CD14-positive monocyte (primary cell): Measurements from ENCODE around the gene CTDNEP1. TPM values are rescaled to one million over a fixed set of nuclear protein-coding genes. Genes with fewer than 3 reads are reported as not detected.
A peak's percentile ranks its signal among the peaks of the same experiment; 100 is the strongest.

ENCODE experiments used
- DNase-seq, 3 donors: peaks; one replicate each; pipeline ENCODE4 v3.0.0-alpha.2; 2011 to 2022
- H2AFZ ChIP-seq: 2 replicates; pipeline ENCODE4 v1.6.0; 2012; ENCODE audit warnings: mild to moderate bottlenecking, low read depth, low read length, inconsistent platforms; ENCODE audit not compliant: insufficient read depth, poor library complexity, severe bottlenecking
- H3K27ac ChIP-seq, 2 donors: 1 replicate in 1 of 2; 2 replicates in 1 of 2; pipeline ENCODE4 v1.5.1; 2012 to 2013; ENCODE audit warnings: low read length in 2 of 2, control low read depth in 1 of 2, inconsistent platforms in 1 of 2, low read depth in 1 of 2, mild to moderate bottlenecking in 1 of 2
- H3K27me3 ChIP-seq, 2 donors: one replicate each; pipeline versions ENCODE4 v1.6.0 to v1.6.1; 2011 to 2013; ENCODE audit warnings: low read length in 2 of 2; ENCODE audit not compliant: control insufficient read depth in 2 of 2, insufficient read depth in 2 of 2
- H3K36me3 ChIP-seq, 2 donors: replicated peaks in 1 of 2; 1 replicate in 1 of 2; 2 replicates in 1 of 2; pipeline versions ENCODE4 v1.5.1 to v1.6.1; 2012 to 2013; ENCODE audit warnings: low read length in 2 of 2, control low read depth in 1 of 2, inconsistent platforms in 1 of 2, mild to moderate bottlenecking in 1 of 2; ENCODE audit not compliant: insufficient read depth in 2 of 2, control insufficient read depth in 1 of 2
- H3K4me1 ChIP-seq, 2 donors: 1 replicate in 1 of 2; 2 replicates in 1 of 2; pipeline versions ENCODE4 v1.5.1 to v1.6.1; 2012 to 2013; ENCODE audit warnings: low read length in 2 of 2, control low read depth in 1 of 2, inconsistent platforms in 1 of 2, mild to moderate bottlenecking in 1 of 2, moderate library complexity in 1 of 2; ENCODE audit not compliant: insufficient read depth in 2 of 2, control insufficient read depth in 1 of 2
- H3K4me2 ChIP-seq: replicated peaks from 2 replicates; pipeline ENCODE3; 2012; ENCODE audit warnings: low read length, moderate library complexity, mild to moderate bottlenecking; ENCODE audit not compliant: poor library complexity, severe bottlenecking; ENCODE audit errors: extremely low read depth
- H3K4me3 ChIP-seq, 3 experiments: fragments of 200-600 bp in 1 of 3; sonication (generic) in 1 of 3; replicated peaks in 1 of 3; 1 replicate in 2 of 3; 2 replicates in 1 of 3; pipeline ENCODE4 v1.5.1; 2011 to 2013; ENCODE audit warnings: low read length in 3 of 3, mild to moderate bottlenecking in 3 of 3, control low read depth in 2 of 3, low read depth in 2 of 3, inconsistent platforms in 1 of 3, moderate library complexity in 1 of 3
- H3K79me2 ChIP-seq: 2 replicates; pipeline ENCODE4 v1.6.0; 2012; ENCODE audit warnings: mild to moderate bottlenecking, control low read depth, inconsistent platforms, low read length, moderate library complexity; ENCODE audit not compliant: insufficient read depth
- H3K9ac ChIP-seq: 2 replicates; pipeline ENCODE4 v1.6.0; 2017; ENCODE audit warnings: low read length, mild to moderate bottlenecking; ENCODE audit not compliant: insufficient read depth, poor library complexity, severe bottlenecking
- H3K9me3 ChIP-seq, 2 donors: replicated peaks in 1 of 2; 1 replicate in 1 of 2; 2 replicates in 1 of 2; pipeline versions ENCODE4 v1.5.1 to v1.6.1; 2012 to 2013; ENCODE audit warnings: low read length in 2 of 2, control low read depth in 1 of 2; ENCODE audit not compliant: control insufficient read depth in 1 of 2, insufficient read depth in 1 of 2
- H4K20me1 ChIP-seq: 2 replicates; pipeline ENCODE4 v1.6.0; 2012; ENCODE audit warnings: mild to moderate bottlenecking, low read length, control low read depth, moderate library complexity; ENCODE audit not compliant: insufficient read depth
- H3K27ac Mint-ChIP-seq, 7 donors: one replicate each; pipeline ENCODE4 v1.8.0; 2020; ENCODE audit warnings: mild to moderate bottlenecking in 7 of 7, mixed read lengths in 7 of 7, moderate library complexity in 6 of 7, inconsistent platforms in 2 of 7
- H3K27me3 Mint-ChIP-seq, 3 donors: one replicate each; pipeline ENCODE4 v1.8.0; 2021 to 2022; ENCODE audit warnings: low read depth in 3 of 3, mild to moderate bottlenecking in 3 of 3, mixed read lengths in 3 of 3, moderate library complexity in 3 of 3, inconsistent platforms in 1 of 3
- H3K36me3 Mint-ChIP-seq, 2 donors: one replicate each; pipeline ENCODE4 v1.8.0; 2020; ENCODE audit warnings: mixed read lengths in 2 of 2, inconsistent platforms in 1 of 2, mild to moderate bottlenecking in 1 of 2
- H3K4me1 Mint-ChIP-seq: one replicate; pipeline ENCODE4 v1.8.0; 2020; ENCODE audit warnings: mild to moderate bottlenecking, mixed read lengths
- H3K4me3 Mint-ChIP-seq, 2 donors: one replicate each; pipeline ENCODE4 v1.8.0; 2020; ENCODE audit warnings: mild to moderate bottlenecking in 2 of 2, mixed read lengths in 2 of 2, moderate library complexity in 1 of 2
- H3K9me3 Mint-ChIP-seq, 7 donors: one replicate each; pipeline ENCODE4 v1.8.0; 2020 to 2022; ENCODE audit warnings: mixed read lengths in 7 of 7, mild to moderate bottlenecking in 6 of 7, moderate library complexity in 6 of 7, inconsistent platforms in 2 of 7
- WGBS: methylation state at CpG from one replicate; pipeline ENCODE4 v1.1.5; 2013; ENCODE audit warnings: missing lambda C conversion rate; ENCODE audit not compliant: insufficient coverage; 5-methylcytosine and 5-hydroxymethylcytosine counted together
- intact Hi-C, 2 donors: fragments of 100-400 bp; cut with micrococcal nuclease; formaldehyde crosslinking; loops; one replicate each; pipeline versions ENCODE4 v1.15.0 to v1.15.1; 2023
- polyA plus RNA-seq, 3 donors: library from polyadenylated mRNA; depleted of rRNA in 1 of 3; unstranded in 2 of 3; stranded (reverse) in 1 of 3; fragments of 300-500 nt in 2 of 3; fragments of >200 nt in 1 of 3; fragmentation: Illumina TruSeq in 2 of 3; gene quantifications; 1 replicate in 2 of 3; 2 replicates in 1 of 3; pipeline ENCODE4 v1.2.3, GENCODE V29; 2012 to 2021
- small RNA-seq: library from RNA; depleted of rRNA; stranded (forward); fragments of <200 nt; gene quantifications from one replicate; pipeline ENCODE3, GENCODE V24; 2012; ENCODE audit warnings: low read depth; ENCODE audit not compliant: insufficient read length
- TF ChIP-seq, protein P1 (sequence below): fragments of 200-600 bp; IDR thresholded peaks from one replicate; pipeline ENCODE4 v1.8.0; 2022; ENCODE audit warnings: antibody characterized with exemption, mild to moderate bottlenecking

CTDNEP1 gene
- polyA plus RNA-seq, 3 donors = 29.5 to 198 (median 38.3) TPM

DNA sequence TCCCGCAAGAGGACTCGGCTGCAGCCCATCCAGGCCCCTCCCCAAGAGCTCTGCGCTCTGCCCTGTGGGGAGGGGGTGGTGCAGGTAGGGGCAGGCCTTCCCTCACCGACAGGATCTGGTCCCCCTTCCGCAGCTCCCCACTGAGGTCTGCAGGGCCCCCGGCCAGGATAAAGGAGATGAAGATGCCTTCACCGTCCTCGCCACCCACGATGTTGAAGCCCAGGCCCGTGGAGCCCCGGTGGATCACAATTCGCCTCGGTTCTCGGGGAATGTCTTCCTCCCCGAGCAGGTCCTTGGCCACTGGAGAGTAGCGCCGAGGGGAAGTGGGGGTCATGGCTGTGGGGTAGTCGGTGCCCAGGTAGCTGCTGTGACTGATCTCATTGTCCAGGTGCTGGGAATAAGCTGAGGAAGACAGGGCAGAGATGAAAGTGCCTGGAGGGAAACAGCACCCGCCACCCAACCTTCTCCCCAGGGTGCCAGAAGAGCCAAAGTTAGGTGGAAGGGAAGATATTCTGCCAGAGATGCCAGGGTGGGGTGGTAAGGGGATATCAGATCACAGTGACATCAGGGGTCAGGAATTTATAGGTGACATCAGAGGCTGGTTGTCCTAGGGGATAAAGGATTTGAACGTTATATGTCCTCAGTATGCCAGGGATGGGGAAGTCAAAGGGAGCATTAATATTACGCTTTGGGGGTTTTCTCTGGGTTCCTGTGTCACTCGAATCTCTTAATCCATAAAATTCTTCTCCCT, 54.7 kb downstream of the CTDNEP1 start:
- H3K27me3 ChIP-seq = no peaks in the 10 kb centered on the region
- H3K36me3 Mint-ChIP-seq = peaks cover 64 to 90% of the 10 kb centered on the region in 2 donors
- 97% methylated on average over 16 of the region's 22 CpGs for WGBS
- H3K4me3 ChIP-seq = no peak overlapping the region
- no peak overlapping the region for H3K9ac ChIP-seq
- intact Hi-C loops = no loop called here
- H3K4me1 ChIP-seq = no peaks in the 10 kb centered on the region
- no peak for DNase-seq
- H3K27ac Mint-ChIP-seq = no peak overlapping the region
- TF ChIP-seq, protein P1, sequence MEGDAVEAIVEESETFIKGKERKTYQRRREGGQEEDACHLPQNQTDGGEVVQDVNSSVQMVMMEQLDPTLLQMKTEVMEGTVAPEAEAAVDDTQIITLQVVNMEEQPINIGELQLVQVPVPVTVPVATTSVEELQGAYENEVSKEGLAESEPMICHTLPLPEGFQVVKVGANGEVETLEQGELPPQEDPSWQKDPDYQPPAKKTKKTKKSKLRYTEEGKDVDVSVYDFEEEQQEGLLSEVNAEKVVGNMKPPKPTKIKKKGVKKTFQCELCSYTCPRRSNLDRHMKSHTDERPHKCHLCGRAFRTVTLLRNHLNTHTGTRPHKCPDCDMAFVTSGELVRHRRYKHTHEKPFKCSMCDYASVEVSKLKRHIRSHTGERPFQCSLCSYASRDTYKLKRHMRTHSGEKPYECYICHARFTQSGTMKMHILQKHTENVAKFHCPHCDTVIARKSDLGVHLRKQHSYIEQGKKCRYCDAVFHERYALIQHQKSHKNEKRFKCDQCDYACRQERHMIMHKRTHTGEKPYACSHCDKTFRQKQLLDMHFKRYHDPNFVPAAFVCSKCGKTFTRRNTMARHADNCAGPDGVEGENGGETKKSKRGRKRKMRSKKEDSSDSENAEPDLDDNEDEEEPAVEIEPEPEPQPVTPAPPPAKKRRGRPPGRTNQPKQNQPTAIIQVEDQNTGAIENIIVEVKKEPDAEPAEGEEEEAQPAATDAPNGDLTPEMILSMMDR = no peak
- no peak overlapping the region for H3K4me3 Mint-ChIP-seq
- H3K9me3 Mint-ChIP-seq = no peaks in the 10 kb centered on the region
- no peak overlapping the region for H2AFZ ChIP-seq
- no peak overlapping the region for H3K27ac ChIP-seq
- H3K4me1 Mint-ChIP-seq = no peaks in the 10 kb centered on the region
- H3K4me2 ChIP-seq = no peak overlapping the region
- H4K20me1 ChIP-seq = no peaks in the 10 kb centered on the region
- H3K27me3 Mint-ChIP-seq = no peaks in the 10 kb centered on the region
- H3K36me3 ChIP-seq = peaks cover 57 to 71% of the 10 kb centered on the region in 2 donors
- H3K79me2 ChIP-seq = no peaks in the 10 kb centered on the region
- no peaks in the 10 kb centered on the region for H3K9me3 ChIP-seq

DNA sequence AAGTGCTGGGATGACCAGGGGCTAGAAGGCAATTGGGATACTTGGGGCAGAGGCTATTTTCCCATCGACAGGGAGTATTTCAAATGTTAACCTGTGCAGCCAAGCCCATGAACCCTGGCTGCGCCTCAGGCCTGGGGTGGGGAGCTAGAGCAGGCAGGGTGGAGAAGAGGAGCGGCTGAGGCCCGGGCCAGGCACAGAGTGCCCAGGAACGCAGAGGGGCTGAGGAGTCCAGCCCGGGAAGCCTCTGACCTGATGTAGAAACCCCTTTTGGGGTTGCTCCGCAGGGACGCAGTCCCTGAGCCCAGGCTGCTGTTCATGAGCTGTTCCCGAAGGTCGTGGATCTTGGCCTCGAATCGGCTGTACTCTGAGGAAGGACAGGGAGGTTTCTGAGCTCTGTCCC, 55.6 kb downstream of the CTDNEP1 start:
- no peaks in the 10 kb centered on the region for H3K9me3 Mint-ChIP-seq
- Histone ChIP-seq H2AFZ (no peak overlapping the region), H3K27me3 (no peaks in the 10 kb centered on the region), H4K20me1 (peaks cover 5% of the 10 kb centered on the region), H3K9ac (no peak overlapping the region), H3K9me3 (no peaks in the 10 kb centered on the region), H3K4me1 (no peaks in the 10 kb centered on the region), H3K4me2 (no peak overlapping the region), H3K36me3 (peaks cover 55 to 73% of the 10 kb centered on the region in 2 donors), H3K27ac (no peak overlapping the region), H3K4me3 (no peak overlapping the region), H3K79me2 (no peaks in the 10 kb centered on the region)
- no peaks in the 10 kb centered on the region for H3K27me3 Mint-ChIP-seq
- no peak overlapping the region for H3K27ac Mint-ChIP-seq
- WGBS = 95% methylated on average over 5 of the region's 12 CpGs
- H3K36me3 Mint-ChIP-seq = peaks cover 59 to 91% of the 10 kb centered on the region in 2 donors
- no peaks in the 10 kb centered on the region for H3K4me1 Mint-ChIP-seq
- TF ChIP-seq, protein P1 = no peak
- intact Hi-C loops = no loop called here
- no peak for DNase-seq
- no peak overlapping the region for H3K4me3 Mint-ChIP-seq

Small RNA genes lying within 50 kb of the gene (small RNA-seq; reads per million reads assigned to genes)
- 42.0 reads per million, percentile 93 among the genes with 10 or more reads in this experiment for gene MIR324
- gene RF00019 = not detected

Other genes with a start within 250 kb of the CTDNEP1 start
- gene RNASEK, start 239.1 kb downstream of the CTDNEP1 start, polyA plus RNA-seq = 1,000 to 10,000 TPM in 2 of 3 donors, 100 to 1,000 TPM in 1; 724 to 1,383 (median 1,057) TPM
- gene BCL6B, start 228.7 kb downstream of the CTDNEP1 start, polyA plus RNA-seq = under 1 TPM in 1 of 3 donors, not detected in 2; 0.06 TPM
- gene SLC16A13, start 215.7 kb downstream of the CTDNEP1 start, polyA plus RNA-seq = 1 to 10 TPM in 2 of 3 donors, under 1 TPM in 1; 0.93 to 3.1 (median 2.2) TPM
- gene SLC16A11, start 207.6 kb downstream of the CTDNEP1 start, polyA plus RNA-seq = not detected
- gene CLEC10A, start 171.5 kb downstream of the CTDNEP1 start, polyA plus RNA-seq = 10 to 100 TPM; 22.7 to 69.4 (median 61.9) TPM
- gene ASGR2, start 136.9 kb downstream of the CTDNEP1 start, polyA plus RNA-seq = 100 to 1,000 TPM in 1 of 3 donors, 10 to 100 TPM in 2; 53.3 to 148 (median 78.3) TPM
- 100 to 1,000 TPM in 2 of 3 donors, 10 to 100 TPM in 1; 82.0 to 126 (median 114) TPM for gene ASGR1, start 72.4 kb downstream of the CTDNEP1 start, polyA plus RNA-seq
- gene DLG4, start 31.9 kb downstream of the CTDNEP1 start, polyA plus RNA-seq = 10 to 100 TPM in 1 of 3 donors, under 1 TPM in 2; 0.37 to 42.6 (median 0.39) TPM
- gene ACADVL, start 31.8 kb downstream of the CTDNEP1 start, polyA plus RNA-seq = 1,000 to 10,000 TPM in 1 of 3 donors, 100 to 1,000 TPM in 2; 152 to 1,231 (median 154) TPM
- gene DVL2, start 17.2 kb downstream of the CTDNEP1 start, polyA plus RNA-seq = 1 to 10 TPM; 6.7 to 7.8 (median 7.0) TPM
- gene PHF23, start 12.3 kb downstream of the CTDNEP1 start, polyA plus RNA-seq = 10 to 100 TPM; 12.0 to 18.0 (median 12.9) TPM
- 1,000 to 10,000 TPM; 1,029 to 2,937 (median 2,814) TPM for gene GABARAP, start 9.3 kb downstream of the CTDNEP1 start, polyA plus RNA-seq
- gene ELP5, start 481 bp upstream of the CTDNEP1 start, polyA plus RNA-seq = 10 to 100 TPM; 36.1 to 49.5 (median 44.1) TPM
- gene CLDN7, start 10.7 kb upstream of the CTDNEP1 start, polyA plus RNA-seq = 10 to 100 TPM in 1 of 3 donors, 1 to 10 TPM in 1, under 1 TPM in 1; 0.49 to 13.4 (median 2.1) TPM
- gene SLC2A4, start 30.0 kb upstream of the CTDNEP1 start, polyA plus RNA-seq = not detected
- gene YBX2, start 42.9 kb upstream of the CTDNEP1 start, polyA plus RNA-seq = not detected
- gene EIF5A, start 55.9 kb upstream of the CTDNEP1 start, polyA plus RNA-seq = 100 to 1,000 TPM; 465 to 511 (median 485) TPM
- 100 to 1,000 TPM in 1 of 3 donors, 10 to 100 TPM in 2; 53.5 to 162 (median 59.6) TPM for gene GPS2, start 63.6 kb upstream of the CTDNEP1 start, polyA plus RNA-seq
- 10 to 100 TPM in 1 of 3 donors, under 1 TPM in 2; 0.35 to 42.6 (median 0.44) TPM for gene NEURL4, start 77.6 kb upstream of the CTDNEP1 start, polyA plus RNA-seq
- 10 to 100 TPM; 32.1 to 68.5 (median 40.5) TPM for gene ACAP1, start 84.8 kb upstream of the CTDNEP1 start, polyA plus RNA-seq
- gene KCTD11, start 100.4 kb upstream of the CTDNEP1 start, polyA plus RNA-seq = 1 to 10 TPM; 3.4 to 5.6 (median 3.6) TPM
- gene TMEM95, start 103.4 kb upstream of the CTDNEP1 start, polyA plus RNA-seq = not detected
- not detected for gene TNK1, start 129.4 kb upstream of the CTDNEP1 start, polyA plus RNA-seq
- 10 to 100 TPM; 37.6 to 70.4 (median 45.7) TPM for gene PLSCR3, start 142.8 kb upstream of the CTDNEP1 start, polyA plus RNA-seq
- gene TMEM256, start 152.4 kb upstream of the CTDNEP1 start, polyA plus RNA-seq = 10 to 100 TPM; 39.2 to 81.4 (median 72.6) TPM
- gene NLGN2, start 156.1 kb upstream of the CTDNEP1 start, polyA plus RNA-seq = under 1 TPM in 1 of 3 donors, not detected in 2; 0.55 TPM
- not detected for gene SPEM1, start 168.6 kb upstream of the CTDNEP1 start, polyA plus RNA-seq
- not detected for gene SPEM2, start 173.9 kb upstream of the CTDNEP1 start, polyA plus RNA-seq
- not detected for gene SPEM3, start 177.1 kb upstream of the CTDNEP1 start, polyA plus RNA-seq
- 10 to 100 TPM in 1 of 3 donors, 1 to 10 TPM in 2; 5.1 to 11.3 (median 9.8) TPM for gene TMEM102, start 183.7 kb upstream of the CTDNEP1 start, polyA plus RNA-seq
- 1 to 10 TPM in 1 of 3 donors, not detected in 2; 2.2 TPM for gene FGF11, start 187.8 kb upstream of the CTDNEP1 start, polyA plus RNA-seq
- 10 to 100 TPM in 2 of 3 donors, 1 to 10 TPM in 1; 9.3 to 15.7 (median 14.7) TPM for gene CHRNB1, start 193.3 kb upstream of the CTDNEP1 start, polyA plus RNA-seq
- gene ZBTB4, start 227.9 kb upstream of the CTDNEP1 start, polyA plus RNA-seq = 1 to 10 TPM; 3.4 to 8.1 (median 4.4) TPM
- not detected for gene SLC35G6, start 229.7 kb upstream of the CTDNEP1 start, polyA plus RNA-seq
- 10 to 100 TPM; 12.1 to 27.9 (median 25.4) TPM for gene POLR2A, start 232.6 kb upstream of the CTDNEP1 start, polyA plus RNA-seq